D341Med (cell line): ENCODE measurements around the gene SORBS2.

Source experiments
- DNase-seq: peaks from one replicate; pipeline ENCODE4 v3.0.0; 2012; ENCODE audit warnings: low spot score

The SORBS2 gene

DNA sequence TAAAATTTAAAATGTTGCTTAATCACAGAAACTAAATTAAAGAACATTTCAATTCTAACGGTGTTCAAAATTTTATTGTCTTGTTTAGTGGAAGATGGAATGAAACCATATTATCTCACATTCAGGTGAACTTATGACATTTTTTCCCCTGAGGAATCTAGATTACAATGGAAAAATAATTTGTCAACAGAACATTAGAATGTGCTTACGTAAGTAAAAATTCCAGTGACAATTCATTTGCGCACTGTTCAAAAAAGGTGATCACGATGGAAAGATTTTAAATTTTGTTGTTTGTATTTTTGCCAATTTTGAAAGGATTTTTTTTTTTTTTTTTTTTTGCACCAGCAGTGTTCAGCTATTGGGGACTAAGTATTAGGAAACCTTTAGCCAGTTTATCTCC is 23.3 kb upstream of the SORBS2 start:
- no peak for DNase-seq

DNA sequence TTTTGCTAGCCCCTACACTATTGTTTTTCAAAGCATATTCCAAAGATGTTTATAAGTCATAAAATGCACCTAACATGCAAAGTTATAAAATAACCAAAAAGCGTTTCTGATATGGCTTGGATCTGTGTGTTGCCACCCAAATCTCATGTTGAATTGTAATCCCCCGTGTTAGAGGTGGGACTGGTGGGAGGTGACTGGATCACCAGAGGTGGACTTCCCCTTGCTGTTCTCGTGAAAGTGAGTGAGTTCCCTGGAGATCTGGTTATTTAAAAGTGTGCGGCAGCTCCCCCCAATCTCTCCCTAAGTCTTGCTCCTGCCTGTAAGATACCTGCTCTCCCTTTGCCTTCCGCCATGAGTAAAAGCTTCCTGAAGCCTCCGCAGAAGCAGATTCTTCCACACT is 22.8 kb upstream of the SORBS2 start:
- no peak for DNase-seq

DNA sequence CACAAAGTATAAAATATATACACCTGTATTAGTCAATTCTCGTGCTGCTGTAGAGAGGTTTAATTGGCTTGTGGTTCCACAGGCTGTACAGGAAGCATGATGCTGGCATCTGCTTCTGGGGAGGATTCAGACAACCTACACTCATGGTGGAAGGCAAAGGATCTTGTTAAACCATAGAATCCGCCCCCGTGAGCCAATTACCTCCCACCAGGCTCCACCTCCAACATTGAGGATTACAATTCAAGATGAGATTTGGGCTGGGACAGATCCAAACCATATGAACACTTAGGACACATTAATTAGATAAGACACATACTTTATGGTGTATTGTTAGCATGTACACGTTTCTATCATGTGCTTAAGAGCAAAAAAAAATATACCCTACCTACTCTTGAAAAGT is 22.1 kb upstream of the SORBS2 start:
- DNase-seq, result no peak

DNA sequence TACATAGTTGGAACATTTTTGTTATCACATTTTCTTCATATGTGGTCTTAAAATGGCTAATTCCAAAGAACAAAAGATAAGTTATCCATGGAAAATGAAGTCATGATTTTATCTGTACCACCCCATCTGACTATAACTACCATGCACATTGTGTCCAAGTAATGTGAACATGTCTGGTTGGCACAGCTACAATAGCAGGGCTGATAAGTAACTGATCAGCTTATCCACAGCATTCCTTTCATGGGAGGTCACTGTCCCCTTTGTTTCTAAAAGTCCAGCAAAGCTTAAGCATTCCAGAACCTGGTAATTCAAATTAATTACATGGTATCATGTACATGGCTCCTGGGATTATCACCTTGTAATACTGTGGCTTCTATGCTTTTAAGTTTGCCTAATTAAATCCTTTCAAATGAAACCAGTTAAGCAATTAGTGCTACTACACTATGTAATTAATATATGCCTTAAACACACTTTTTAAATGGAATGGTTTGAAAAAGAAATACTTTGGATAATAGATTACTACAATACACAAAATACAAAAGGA is 21.1 kb upstream of the SORBS2 start:
- DNase-seq, result peak; percentile 37

DNA sequence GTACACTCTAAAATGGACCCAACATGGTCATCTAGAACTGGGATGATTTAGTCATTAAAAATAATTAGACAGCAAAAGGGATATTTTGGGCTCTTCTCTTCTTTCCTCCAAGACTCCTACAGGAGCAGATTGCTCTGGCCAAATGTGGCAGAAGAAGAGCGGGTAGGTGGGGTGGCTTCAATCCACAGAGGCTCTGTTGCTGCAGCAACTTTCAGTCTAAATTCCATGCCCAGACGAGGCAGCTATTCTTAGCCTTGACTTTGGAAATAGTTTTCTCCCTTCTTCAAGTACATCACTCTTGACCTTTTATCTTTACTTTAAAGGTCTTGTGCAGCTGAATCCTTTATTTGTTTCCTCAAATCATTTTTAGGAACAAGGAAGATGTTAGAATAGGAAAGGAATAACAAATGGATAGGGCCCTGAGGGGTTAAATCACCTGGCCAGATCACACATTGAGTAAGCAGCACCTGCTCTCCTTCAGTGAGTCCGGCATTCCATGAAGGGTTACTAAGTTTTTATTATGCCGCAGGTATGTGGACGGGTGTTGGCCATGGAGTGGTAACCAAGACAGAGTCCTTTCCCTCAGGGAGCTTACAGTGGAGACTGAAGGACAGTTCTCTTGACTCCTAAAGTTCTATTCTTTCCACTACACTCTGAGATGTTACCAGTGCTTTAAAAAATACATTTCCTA is 19.3 kb upstream of the SORBS2 start:
- no peak for DNase-seq

DNA sequence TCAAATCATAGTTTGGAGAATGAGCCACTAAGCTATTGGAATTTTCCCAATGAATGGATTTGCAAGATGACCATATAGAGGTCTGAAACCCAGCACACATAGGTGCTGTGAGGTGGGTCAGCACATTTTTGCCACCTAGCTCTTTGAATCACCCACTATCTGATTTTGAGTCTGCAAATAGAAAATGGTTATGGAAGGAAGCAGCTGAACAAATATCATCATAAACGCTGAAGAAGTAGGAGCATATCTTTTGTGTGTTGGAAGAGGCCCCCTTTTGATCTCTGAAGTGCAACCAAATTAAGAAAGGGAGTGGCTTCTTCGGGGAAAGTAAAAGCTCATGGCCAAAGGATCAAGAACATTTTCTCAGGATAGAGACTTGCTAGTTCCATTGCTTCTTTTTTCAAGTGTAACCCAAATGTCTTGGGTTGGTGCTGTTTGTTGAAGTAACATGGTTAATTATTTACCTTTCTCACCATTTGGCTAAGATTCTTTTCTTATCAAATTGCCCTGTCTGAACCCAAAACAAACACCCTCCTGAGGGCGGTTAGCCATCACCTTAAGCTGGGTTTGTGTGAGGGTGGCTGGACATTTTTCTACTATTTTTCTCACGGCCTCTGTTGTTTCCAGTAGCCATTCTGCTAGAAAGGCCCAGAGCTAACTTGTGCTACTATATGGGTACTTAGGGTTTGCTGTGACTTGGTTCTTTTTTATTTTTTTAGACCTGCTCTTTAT is 18.4 kb upstream of the SORBS2 start:
- DNase-seq, result no peak

DNA sequence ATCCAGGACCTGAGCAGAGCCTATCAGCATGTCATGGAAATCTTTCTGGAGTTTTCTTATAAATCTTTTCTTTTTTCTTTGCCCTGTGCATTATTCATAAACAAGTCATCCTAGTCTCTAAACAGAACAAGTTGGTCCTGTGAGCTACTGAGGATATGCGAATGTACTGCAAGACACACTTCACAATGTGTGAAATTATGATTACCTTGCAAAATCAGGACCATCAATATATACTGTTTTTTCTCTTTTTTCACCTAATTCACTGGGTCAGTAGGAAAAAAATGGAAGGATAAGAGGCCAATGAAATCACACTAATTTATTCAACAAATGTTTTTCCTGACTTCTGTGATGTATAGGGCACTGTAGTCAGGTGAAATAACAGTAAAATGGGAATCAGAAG is 14.4 kb upstream of the SORBS2 start:
- no peak for DNase-seq

DNA sequence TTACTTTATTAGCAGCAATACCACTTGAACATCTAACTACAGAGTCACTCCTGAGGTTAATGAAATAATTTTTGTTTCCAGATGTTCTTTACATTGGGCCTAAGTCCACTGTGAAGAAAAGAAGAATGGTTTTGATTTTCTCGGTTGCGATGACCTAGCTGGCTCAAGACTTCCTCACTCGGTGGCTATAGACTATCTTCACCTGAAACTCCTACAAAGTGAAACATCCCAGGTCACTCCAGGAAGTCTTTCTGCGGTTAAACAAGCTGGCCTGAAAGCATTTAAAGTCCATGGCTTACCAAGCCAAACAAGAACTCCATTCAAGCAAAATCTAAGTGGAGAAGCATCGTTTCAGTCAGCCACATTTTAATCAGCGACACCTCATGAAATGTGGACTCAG is 13.7 kb upstream of the SORBS2 start:
- no peak for DNase-seq

DNA sequence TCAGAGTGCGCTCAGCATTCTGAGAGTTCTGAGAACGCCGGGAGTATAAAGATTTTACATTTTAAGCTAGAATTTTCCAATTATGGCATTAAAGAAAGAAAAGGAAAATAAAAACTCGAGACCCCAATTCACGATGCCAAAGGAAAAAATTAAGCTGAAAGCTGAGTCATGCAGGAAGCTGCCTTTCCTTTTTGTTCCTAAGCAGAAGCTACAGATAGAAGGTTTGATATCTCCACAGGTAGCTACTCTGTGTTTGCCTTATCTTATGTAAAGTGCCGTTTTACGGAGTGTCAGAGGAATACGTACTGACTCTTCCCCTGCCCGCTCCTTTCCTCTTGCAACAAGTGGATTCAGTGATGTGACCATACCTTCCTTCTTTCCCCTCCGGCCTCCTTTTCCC is 10.8 kb upstream of the SORBS2 start:
- DNase-seq, result no peak

DNA sequence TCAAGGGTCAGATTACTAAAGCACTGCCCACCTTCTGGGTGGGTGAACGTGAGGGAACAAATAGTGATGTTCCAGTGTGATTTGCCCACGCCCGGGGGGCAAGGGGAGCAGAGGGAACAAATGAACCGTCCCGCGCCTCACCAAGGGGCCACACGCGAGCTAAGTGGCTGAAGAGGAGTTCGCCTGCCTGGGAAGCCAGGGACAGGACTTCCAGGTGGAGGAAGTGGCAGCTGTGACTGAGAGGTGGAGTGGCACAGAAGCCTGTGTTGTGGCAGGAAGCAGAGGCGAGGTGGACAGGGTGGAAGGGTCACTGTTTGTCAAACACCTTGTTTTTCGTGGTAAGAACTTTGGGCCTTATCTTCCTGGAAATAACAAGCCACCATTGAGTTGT is 9.0 kb upstream of the SORBS2 start:
- DNase-seq, result no peak

DNA sequence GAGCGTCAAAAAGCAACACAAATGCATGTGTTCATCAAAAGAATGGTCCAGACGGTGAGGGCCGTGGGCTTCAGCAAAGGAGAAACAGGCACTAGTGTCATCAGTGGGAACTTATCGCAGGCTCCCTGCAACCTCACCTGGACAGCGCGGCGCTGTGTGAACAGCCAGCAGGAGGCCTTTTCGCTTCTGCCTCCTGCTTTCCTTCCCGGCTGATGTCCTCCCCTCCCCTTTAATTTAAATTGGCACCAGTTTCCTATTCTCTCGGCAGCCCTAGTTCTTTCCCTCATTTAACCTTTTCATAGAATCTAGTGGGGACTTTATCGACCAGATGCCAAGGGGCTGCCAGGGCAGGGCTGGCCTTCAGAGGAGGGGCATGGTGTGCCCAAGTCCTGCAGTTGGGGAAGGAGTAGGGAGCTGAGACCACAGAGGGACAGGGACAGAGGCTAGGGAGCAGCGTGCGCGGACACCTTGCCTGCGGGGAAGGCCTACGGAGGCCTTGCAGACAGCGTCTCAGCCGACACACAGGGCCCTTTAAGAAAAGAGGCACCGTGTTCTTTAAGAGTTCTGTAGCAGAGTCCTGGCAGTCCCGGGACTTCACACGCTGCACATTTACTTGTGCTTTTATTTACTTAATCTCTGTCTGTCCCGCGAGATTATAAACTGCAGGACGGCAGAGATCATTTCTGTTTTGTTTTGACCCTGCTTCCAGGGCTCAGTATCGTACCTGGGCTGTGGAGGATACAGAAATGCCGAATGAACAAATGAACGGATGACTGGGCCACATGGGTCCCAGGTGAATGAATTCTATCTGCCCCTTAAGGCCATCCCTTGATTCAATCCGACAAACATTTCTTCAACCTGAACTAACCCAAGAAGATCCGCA is 8.4 kb upstream of the SORBS2 start:
- DNase-seq, result peak; percentile 41

DNA sequence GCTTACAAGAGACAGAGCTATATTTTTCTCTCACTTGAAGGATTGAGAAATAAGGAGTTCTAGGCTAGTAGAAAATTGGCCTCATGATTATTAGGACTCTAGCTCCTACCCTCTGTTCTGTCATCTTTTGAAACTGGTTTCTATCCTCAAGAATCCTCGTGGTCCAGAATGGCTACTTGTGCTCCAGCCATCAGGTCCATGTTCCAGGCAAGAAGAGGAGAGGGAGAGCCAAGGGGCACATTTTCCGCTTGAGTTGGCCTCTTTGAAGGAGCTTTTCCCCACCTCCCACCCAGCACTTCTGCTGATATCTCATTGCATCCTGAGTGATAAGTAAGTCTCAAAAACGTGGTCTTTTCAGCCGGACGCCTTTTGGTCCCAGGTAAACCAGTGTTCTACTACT is 7.2 kb upstream of the SORBS2 start:
- DNase-seq, result no peak

DNA sequence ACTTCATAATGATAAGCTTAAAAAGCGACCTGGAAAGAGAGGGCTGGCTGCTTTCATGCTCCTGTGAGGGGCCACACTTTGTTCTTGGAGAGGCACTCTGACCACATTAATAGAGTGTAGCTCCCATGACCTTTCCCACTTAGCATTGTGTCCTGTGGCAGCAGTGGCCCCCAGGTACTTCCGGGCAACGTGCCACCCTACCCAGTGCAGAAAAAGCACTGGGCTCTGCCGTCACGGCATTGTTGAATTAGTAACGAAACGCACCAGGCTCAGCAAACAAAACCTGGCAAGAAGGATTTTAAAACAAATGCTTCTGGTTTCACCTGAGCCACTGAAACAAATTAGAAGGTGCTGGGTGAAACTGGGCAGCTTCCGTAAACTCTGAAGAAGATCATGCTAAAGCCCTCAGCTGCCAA is 5.4 kb upstream of the SORBS2 start:
- DNase-seq, result no peak

DNA sequence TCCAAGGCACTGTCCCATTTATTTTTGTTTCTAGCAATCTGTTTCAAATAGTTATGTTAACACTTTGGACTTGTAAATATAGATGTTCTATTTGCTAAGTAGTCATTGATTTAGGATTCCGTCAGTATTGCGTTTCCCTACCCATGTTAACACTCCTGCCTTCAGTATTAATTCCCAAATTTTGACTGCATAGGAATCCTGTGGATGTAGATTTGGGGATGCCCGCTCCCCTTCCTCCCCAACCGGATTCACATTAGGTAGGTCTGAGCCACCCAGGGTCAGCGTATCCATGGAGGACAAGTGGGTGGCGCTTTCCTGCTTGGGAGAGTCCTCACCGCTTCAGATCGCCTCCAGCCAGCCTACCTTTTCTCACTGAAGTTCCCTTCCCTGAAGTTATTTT is 1.1 kb upstream of the SORBS2 start:
- DNase-seq, result no peak

DNA sequence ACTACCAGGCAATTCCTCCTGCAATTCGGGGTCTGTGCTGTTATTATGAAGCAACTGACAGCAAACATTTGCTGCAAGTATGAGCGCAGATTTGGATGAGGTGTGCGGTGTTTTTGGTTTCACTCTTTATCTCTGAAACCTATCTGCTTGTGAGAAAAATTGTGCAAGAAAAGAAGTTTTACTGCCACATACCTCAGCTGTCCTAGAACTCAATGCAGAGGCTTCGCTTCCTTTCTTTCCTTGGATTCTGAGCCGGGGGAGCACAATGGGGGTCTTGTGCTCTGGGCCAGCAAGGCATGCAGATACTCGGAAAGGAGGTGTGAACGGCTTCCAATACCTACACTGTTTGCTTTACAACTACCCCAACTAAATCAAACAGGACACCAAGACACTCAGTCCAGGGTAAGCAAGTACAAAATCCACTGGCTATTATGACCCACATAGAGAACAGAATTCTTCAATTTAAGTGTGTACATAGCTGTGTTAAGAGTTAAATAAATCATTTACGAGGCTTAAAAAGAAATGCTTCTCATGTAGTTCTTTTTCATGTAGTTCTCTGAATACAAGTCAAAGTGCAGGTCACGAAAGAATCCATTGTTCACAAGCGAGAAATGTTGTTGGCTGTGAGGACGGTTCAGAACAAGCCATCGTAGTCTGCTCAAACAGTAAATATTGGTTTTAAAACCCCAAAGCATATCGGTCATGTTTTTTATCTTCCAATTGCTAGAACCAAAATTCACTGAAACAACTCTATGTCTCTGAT is 1.1 kb downstream of the SORBS2 start:
- no peak for DNase-seq

DNA sequence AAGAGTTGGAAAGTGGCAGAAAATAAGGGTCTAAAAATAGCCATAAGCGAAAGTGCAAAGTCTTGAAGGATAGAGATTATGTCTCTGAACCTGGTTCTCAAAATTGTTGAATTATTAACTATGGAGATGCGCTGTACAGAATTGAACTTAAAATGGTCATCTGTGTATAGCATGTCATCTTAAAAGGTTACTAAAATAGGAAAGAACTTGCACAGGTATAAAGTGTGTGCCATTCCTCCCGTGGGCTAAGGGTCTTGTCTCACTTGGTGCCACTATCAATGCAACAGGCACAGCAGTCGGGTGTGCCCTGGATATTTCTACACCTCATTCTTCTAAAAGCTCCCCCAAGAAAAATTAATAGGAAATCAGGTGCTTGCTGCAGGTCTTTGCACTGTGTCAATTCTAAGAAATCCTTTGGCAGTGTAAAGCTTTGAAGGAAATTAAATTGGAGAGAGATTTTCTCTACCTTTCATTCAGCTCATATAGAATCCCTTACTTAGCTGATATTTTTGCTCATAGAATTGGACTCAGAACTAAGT is 2.4 kb downstream of the SORBS2 start:
- DNase-seq, result no peak

DNA sequence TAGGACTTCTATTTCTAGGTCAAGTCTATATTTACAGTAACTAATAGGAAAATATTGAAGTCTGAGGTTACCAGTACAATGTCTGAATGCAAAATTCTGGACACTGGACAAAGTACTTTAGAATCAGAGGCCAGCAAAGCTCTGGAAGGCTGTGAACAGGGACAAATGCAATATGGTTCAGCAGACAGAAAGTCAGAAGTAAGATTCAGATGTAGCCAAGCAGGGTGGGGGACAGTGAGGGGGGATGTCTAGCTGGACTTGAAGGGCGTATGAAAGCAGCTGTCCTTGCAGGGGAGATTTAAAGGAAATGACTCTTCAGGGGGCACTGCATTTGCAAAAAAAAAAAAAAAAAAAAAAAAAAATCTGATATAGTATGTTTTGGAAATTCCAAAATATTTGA is 2.9 kb downstream of the SORBS2 start:
- DNase-seq, result no peak

DNA sequence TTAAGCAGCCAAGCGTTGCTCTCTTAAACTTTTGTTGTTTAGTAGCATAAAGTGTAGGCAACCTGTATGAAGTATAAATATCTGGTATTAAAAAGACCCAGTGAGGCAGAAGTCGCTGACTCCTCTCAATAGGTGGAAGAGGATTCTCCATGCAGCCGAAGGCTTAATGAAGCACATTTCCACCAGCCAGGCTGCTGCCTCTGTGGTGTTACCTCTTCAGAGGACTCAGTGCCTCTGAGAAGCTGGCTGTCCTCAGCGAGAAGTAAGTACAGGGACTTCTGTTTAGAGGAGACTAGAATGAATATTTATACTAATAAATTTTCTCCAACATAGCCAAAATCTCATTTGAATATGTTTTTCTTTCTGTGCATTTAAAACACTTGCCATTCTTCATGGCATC is 6.0 kb downstream of the SORBS2 start:
- DNase-seq, result no peak

DNA sequence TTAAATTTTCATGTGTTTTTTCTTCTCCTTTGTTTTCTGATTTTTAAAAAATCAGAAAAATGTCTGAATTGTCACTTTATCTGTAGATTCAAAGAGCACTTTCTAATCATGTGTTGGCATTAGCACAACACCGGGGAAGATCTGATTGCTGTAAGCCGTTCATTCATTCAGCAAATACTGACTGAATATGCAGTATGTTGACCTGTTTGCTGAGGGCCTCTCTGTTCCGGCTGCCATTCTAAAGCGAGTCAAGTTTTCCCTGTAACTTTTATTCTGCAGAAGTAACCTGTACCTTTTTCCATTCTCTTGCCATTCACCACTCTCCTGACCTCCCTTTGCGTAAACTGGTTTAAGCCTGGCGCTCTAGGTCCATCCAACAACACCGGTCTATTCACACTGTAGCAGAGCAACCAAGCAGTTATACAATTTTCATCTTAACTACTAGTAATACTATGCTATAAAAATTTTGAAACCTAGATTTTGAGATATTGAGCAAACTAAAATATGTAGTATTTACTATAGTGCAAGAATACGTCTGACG is 6.7 kb downstream of the SORBS2 start:
- DNase-seq, result no peak

DNA sequence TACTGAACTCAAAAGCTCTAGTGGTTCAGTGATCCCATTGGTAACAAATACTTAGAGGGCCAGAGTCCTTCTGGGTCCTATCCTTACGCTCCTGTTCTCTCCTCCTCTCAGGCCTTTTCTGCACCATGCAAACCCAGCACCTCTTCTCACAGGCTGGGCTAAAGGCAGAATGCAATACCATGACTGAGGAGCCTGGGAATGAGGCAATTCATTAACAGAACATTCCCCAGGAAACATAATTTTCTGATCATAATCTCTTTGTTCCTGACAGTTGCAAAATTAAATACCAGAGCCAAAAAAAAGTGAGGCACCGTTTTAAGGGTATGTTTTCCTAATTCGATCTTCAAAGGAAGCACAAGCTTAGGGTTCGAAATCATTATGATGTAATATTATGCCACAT is 9.0 kb downstream of the SORBS2 start:
- DNase-seq, result no peak

DNA sequence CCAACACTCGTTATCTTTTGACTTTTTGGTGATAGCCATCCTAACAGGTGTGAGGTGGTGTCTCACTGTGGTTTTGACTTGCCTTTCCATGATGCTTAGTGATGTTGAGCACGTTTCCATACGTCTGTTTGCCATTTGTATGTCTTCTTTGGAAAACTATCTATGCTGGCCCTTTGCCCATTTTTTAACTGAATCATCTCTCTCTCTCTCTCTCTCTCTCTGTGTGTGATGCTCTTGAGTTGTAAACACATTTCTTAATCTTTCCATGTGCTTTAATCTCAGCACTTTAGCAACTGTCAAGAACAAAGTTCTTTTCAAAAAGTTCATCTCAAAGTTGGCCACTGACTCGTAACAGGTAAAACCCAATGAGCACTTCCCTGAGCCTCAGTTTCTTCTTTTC is 10.5 kb downstream of the SORBS2 start:
- no peak for DNase-seq
